Gastroesophageal sphincter (tissue), 4 donors: ENCODE results near the gene ICAM3. TPM values are rescaled to one million over a fixed set of nuclear protein-coding genes. Genes with fewer than 3 reads are reported as not detected.
A peak's percentile ranks its signal among the peaks of the same experiment; 100 is the strongest.

Source experiments
- ATAC-seq: fragments of 150-250 bp; one replicate; pipeline ENCODE4 v1.9.1; 2016; ENCODE audit warnings: mild to moderate bottlenecking, moderate library complexity
- H3K27ac ChIP-seq, 4 donors: fragments of 200-600 bp; sonication (generic) in 3 of 4; 1 replicate in 3 of 4; 2 replicates in 1 of 4; pipeline ENCODE4 v1.5.1; 2016 to 2019
- H3K27me3 ChIP-seq: fragments of 200-600 bp; sonication (generic); one replicate; pipeline ENCODE4 v1.5.1; 2019
- H3K36me3 ChIP-seq, 2 donors: fragments of 200-600 bp; sonication (generic); one replicate each; pipeline ENCODE4 v1.5.1; 2019; ENCODE audit warnings: control low read depth in 1 of 2
- H3K4me1 ChIP-seq, 3 donors: fragments of 200-600 bp; sonication (generic); 1 replicate in 2 of 3; 2 replicates in 1 of 3; pipeline ENCODE4 v1.5.1; 2016 to 2019; ENCODE audit warnings: control low read depth in 2 of 3
- H3K4me3 ChIP-seq, 2 donors: fragments of 200-600 bp; sonication (generic); one replicate each; pipeline ENCODE4 v1.5.1; 2019; ENCODE audit warnings: mild to moderate bottlenecking in 1 of 2, moderate library complexity in 1 of 2
- H3K9me3 ChIP-seq, 3 donors: fragments of 200-600 bp; sonication (generic); one replicate each; pipeline ENCODE4 v1.5.1; 2017 to 2019; ENCODE audit warnings: control low read depth in 2 of 3
- EP300 ChIP-seq: sonication (generic); formaldehyde crosslinking; IDR thresholded peaks from one replicate; pipeline ENCODE4 v1.6.1; 2017; ENCODE audit warnings: antibody characterized with exemption, mild to moderate bottlenecking
- POLR2A ChIP-seq, 2 donors: fragments of 450-650 bp; IDR thresholded peaks; one replicate each; pipeline ENCODE4 v1.6.1; 2017; ENCODE audit warnings: antibody characterized with exemption in 2 of 2, mild to moderate bottlenecking in 2 of 2, moderate library complexity in 1 of 2
- POLR2AphosphoS5 ChIP-seq: sonication (generic); formaldehyde crosslinking; IDR thresholded peaks from one replicate; pipeline ENCODE4 v1.6.1; 2017; ENCODE audit warnings: antibody characterized with exemption
- WGBS, 2 donors: methylation state at CpG; one replicate each; pipeline ENCODE4 v1.1.5; 2018; ENCODE audit warnings: low coverage in 1 of 2; 5-methylcytosine and 5-hydroxymethylcytosine counted together
- total RNA-seq, 4 donors: library from RNA; depleted of rRNA; stranded (reverse); fragments of >200 nt; gene quantifications; one replicate each; pipeline ENCODE4 v1.1.0, GENCODE V29; 2016
- TF ChIP-seq, protein P1 (sequence below), 4 experiments: fragments of 200-600 bp in 2 of 4; fragments of 450-650 bp in 2 of 4; sonication (generic) in 1 of 4; IDR thresholded peaks; one replicate each; pipeline ENCODE4 v1.5.1; 2017 to 2019; ENCODE audit warnings: antibody characterized with exemption in 4 of 4, mild to moderate bottlenecking in 2 of 4, moderate library complexity in 2 of 4

Gene ICAM3
- total RNA-seq, 4 donors from 2014 or later, result 3.4 to 9.3 (median 5.6) TPM

DNA sequence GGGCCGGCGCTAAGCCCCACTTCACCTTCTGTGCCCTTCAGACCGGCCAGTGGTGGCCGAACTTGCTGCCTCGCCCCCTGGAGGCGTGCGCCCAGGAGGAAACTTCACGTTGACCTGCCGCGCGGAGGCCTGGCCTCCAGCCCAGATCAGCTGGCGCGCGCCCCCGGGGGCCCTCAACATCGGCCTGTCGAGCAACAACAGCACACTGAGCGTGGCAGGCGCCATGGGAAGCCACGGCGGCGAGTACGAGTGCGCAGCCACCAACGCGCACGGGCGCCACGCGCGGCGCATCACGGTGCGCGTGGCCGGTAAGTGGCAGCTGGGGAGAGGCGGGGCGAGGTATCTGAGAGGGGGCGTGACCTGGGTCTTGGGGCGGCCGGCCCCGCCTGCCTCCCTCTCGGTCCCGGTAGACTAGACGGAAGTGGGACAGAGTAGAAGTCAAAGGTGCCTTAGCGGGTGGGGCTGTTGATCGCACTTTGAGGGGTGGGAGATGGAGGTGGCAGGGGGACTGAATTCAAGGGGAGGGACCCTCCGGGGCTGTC is 44.0 kb downstream of the ICAM3 start:
- ATAC-seq, result no peak
- H3K4me1 ChIP-seq, result peaks cover 0 to 61% (median 32%) of the 10 kb centered on the region in 3 donors
- H3K4me3 ChIP-seq, result peak overlapping the region in 1 of 2 donors; percentile 32
- H3K27ac ChIP-seq, result no peak overlapping the region
- H3K27me3 ChIP-seq, result peaks cover 99% of the 10 kb centered on the region
- WGBS, 2 donors, result 0% methylated on average over 1 to 6 of the region's 48 CpGs
- H3K9me3 ChIP-seq, result no peaks in the 10 kb centered on the region
- H3K36me3 ChIP-seq, result no peaks in the 10 kb centered on the region
- no peak for TF ChIP-seq POLR2AphosphoS5
- no peak for TF ChIP-seq POLR2A (IDR thresholded peaks at IDR 0.05)
- TF ChIP-seq EP300, result no peak
- TF ChIP-seq, protein P1, sequence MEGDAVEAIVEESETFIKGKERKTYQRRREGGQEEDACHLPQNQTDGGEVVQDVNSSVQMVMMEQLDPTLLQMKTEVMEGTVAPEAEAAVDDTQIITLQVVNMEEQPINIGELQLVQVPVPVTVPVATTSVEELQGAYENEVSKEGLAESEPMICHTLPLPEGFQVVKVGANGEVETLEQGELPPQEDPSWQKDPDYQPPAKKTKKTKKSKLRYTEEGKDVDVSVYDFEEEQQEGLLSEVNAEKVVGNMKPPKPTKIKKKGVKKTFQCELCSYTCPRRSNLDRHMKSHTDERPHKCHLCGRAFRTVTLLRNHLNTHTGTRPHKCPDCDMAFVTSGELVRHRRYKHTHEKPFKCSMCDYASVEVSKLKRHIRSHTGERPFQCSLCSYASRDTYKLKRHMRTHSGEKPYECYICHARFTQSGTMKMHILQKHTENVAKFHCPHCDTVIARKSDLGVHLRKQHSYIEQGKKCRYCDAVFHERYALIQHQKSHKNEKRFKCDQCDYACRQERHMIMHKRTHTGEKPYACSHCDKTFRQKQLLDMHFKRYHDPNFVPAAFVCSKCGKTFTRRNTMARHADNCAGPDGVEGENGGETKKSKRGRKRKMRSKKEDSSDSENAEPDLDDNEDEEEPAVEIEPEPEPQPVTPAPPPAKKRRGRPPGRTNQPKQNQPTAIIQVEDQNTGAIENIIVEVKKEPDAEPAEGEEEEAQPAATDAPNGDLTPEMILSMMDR (IDR thresholded peaks at IDR 0.05), result no peak

DNA sequence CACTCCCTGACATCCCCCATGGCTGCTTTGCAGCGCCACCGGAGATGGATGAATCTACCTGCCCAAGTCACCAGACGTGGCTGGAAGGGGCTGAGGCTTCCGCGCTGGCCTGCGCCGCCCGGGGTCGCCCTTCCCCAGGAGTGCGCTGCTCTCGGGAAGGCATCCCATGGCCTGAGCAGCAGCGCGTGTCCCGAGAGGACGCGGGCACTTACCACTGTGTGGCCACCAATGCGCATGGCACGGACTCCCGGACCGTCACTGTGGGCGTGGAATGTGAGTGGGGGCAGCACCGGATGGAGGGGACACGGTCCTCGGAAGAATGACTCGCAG is 45.1 kb downstream of the ICAM3 start:
- WGBS, 2 donors, result 0% methylated on average over 2 of the region's 25 CpGs; no CpG with 5 or more reads in 1 of the 2 donors
- Histone ChIP-seq H3K27me3 (peaks cover 99% of the 10 kb centered on the region), H3K4me3 (no peak overlapping the region), H3K36me3 (no peaks in the 10 kb centered on the region), H3K27ac (no peak overlapping the region), H3K4me1 (peaks cover 0 to 72% (median 42%) of the 10 kb centered on the region in 3 donors), H3K9me3 (no peaks in the 10 kb centered on the region)
- no peak for ATAC-seq
- TF ChIP-seq POLR2A (IDR thresholded peaks at IDR 0.05) (no peak), POLR2AphosphoS5 (no peak), EP300 (no peak)
- TF ChIP-seq, protein P1 (IDR thresholded peaks at IDR 0.05), result no peak

DNA sequence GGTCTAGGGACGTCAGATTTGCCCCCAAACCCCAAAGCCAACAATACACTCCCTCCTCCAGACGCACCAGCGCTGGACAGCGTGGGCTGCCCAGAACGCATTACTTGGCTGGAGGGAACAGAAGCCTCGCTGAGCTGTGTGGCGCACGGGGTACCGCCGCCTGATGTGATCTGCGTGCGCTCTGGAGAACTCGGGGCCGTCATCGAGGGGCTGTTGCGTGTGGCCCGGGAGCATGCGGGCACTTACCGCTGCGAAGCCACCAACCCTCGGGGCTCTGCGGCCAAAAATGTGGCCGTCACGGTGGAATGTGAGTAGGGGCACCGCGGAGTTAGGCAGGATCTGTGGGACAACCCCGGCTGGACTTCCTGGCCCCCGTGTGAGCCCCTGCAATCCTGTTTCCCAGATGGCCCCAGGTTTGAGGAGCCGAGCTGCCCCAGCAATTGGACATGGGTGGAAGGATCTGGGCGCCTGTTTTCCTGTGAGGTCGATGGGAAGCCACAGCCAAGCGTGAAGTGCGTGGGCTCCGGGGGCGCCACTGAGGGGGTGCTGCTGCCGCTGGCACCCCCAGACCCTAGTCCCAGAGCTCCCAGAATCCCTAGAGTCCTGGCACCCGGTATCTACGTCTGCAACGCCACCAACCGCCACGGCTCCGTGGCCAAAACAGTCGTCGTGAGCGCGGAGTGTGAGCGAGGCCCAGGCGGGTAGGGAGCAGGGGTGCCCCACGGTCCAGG is 45.6 kb downstream of the ICAM3 start:
- H3K27me3 ChIP-seq, result peaks cover 100% of the 10 kb centered on the region
- TF ChIP-seq, protein P1 (IDR thresholded peaks at IDR 0.05), result no peak
- TF ChIP-seq POLR2AphosphoS5 (no peak), POLR2A (IDR thresholded peaks at IDR 0.05) (no peak), EP300 (no peak)
- no peak overlapping the region for H3K27ac ChIP-seq
- no peak overlapping the region for H3K4me3 ChIP-seq
- WGBS, 2 donors, result 13% methylated on average over 3 of the region's 49 CpGs; no CpG with 5 or more reads in 1 of the 2 donors
- ATAC-seq, result no peak
- peaks cover 0 to 77% (median 48%) of the 10 kb centered on the region in 3 donors for H3K4me1 ChIP-seq
- no peaks in the 10 kb centered on the region for H3K36me3 ChIP-seq
- no peaks in the 10 kb centered on the region for H3K9me3 ChIP-seq

DNA sequence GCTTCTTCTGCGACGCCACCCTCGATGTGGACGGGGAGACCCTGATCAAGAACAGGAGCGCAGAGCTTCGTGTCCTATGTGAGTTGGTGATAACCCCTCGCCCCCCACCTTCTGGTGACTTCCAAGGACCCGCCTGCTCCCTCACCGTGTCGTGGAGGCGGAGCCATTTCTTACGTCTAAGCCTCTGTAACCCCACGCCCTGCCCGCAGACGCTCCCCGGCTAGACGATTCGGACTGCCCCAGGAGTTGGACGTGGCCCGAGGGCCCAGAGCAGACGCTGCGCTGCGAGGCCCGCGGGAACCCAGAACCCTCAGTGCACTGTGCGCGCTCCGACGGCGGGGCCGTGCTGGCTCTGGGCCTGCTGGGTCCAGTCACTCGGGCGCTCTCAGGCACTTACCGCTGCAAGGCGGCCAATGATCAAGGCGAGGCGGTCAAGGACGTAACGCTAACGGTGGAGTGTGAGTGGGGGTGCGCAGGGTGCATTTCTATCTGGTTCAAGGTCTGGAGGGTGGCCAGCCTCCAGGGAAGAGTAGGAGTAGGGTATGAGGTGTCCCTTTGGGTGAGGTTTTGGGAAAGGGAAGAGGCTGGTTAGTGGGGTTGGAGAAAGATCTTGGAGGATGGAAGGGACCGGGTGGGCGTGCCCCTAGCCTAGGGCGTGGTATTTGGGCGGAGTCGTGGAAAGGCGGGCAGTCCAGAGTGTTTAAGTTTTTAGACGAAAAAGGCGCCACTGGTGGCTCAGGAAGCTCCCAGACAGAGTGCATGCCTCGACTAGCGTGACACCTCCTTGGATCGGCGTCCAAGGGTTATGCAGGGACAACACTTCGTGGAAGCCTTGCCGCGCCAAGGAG is 46.4 kb downstream of the ICAM3 start:
- Histone ChIP-seq H3K27ac (no peak overlapping the region), H3K36me3 (no peaks in the 10 kb centered on the region), H3K4me3 (peak overlapping the region in 1 of 2 donors; percentile 46), H3K9me3 (no peaks in the 10 kb centered on the region), H3K4me1 (peaks cover 0 to 85% (median 50%) of the 10 kb centered on the region in 3 donors), H3K27me3 (peaks cover 100% of the 10 kb centered on the region)
- ATAC-seq, result no peak
- WGBS, 2 donors, result 5 to 21% methylated on average over 7 to 15 of the region's 56 CpGs
- no peak for TF ChIP-seq EP300
- TF ChIP-seq POLR2A (IDR thresholded peaks at IDR 0.05), result no peak
- TF ChIP-seq POLR2AphosphoS5, result no peak
- TF ChIP-seq, protein P1 (IDR thresholded peaks at IDR 0.05), result no peak
